GM23338 (cell line): ENCODE data around the gene PLEKHG2. TPM values are rescaled to one million over a fixed set of nuclear protein-coding genes. Genes with fewer than 3 reads are reported as not detected.

ENCODE experiments used
- ATAC-seq: fragments of 200-7000 bp; cut with Tn5 transposase; 3 replicates; pipeline ENCODE4 v1.9.1; 2020
- DNase-seq: peaks from one replicate; pipeline ENCODE4 v3.0.0-alpha.2; 2015; ENCODE audit warnings: low spot score
- H2AFZ ChIP-seq: fragments of 200-600 bp; sonication (generic); 2 replicates; pipeline ENCODE4 v1.8.0; 2016; ENCODE audit warnings: antibody characterized with exemption, mild to moderate bottlenecking, moderate library complexity
- H3F3A ChIP-seq: fragments of 200-600 bp; sonication (generic); replicated peaks from 2 replicates; pipeline ENCODE4 v1.8.0; 2017; ENCODE audit warnings: antibody characterized with exemption, mixed run types, low read depth
- H3K27ac ChIP-seq: fragments of 200-600 bp; sonication (generic); 2 replicates; pipeline ENCODE4 v1.6.1; 2016; ENCODE audit warnings: low read depth
- H3K27me3 ChIP-seq: fragments of 200-600 bp; sonication (generic); 2 replicates; pipeline ENCODE4 v1.8.0; 2016; ENCODE audit warnings: mild to moderate bottlenecking, mixed run types, moderate library complexity; ENCODE audit not compliant: insufficient read depth
- H3K36me3 ChIP-seq: fragments of 200-600 bp; sonication (generic); 2 replicates; pipeline ENCODE4 v1.8.0; 2016; ENCODE audit warnings: mild to moderate bottlenecking; ENCODE audit not compliant: insufficient read depth
- H3K4me1 ChIP-seq: fragments of 200-600 bp; sonication (generic); 2 replicates; pipeline ENCODE4 v1.8.0; 2016; ENCODE audit warnings: mild to moderate bottlenecking, moderate library complexity; ENCODE audit not compliant: insufficient read depth
- H3K4me2 ChIP-seq: fragments of 200-600 bp; sonication (generic); 2 replicates; pipeline ENCODE4 v1.7.1; 2017; ENCODE audit warnings: mixed run types
- H3K4me3 ChIP-seq: fragments of 200-600 bp; sonication (generic); 2 replicates; pipeline ENCODE4 v1.6.1; 2016; ENCODE audit warnings: mixed run types
- H3K79me2 ChIP-seq: fragments of 200-600 bp; sonication (generic); replicated peaks from 2 replicates; pipeline ENCODE4 v1.8.0; 2017; ENCODE audit warnings: mild to moderate bottlenecking; ENCODE audit not compliant: insufficient read depth
- H3K9me2 ChIP-seq: fragments of 200-600 bp; sonication (generic); 2 replicates; pipeline ENCODE4 v1.8.0; 2017; ENCODE audit not compliant: insufficient read depth
- H4K20me1 ChIP-seq: fragments of 200-600 bp; sonication (generic); replicated peaks from 2 replicates; pipeline ENCODE4 v1.8.0; 2017; ENCODE audit warnings: mild to moderate bottlenecking; ENCODE audit not compliant: insufficient read depth
- H3K27ac Mint-ChIP-seq: 2 replicates; pipeline ENCODE4 v1.8.0; 2020; ENCODE audit warnings: inconsistent platforms, mild to moderate bottlenecking, moderate library complexity, mixed read lengths
- H3K27me3 Mint-ChIP-seq: 3 replicates; pipeline ENCODE4 v1.8.0; 2022; ENCODE audit warnings: low read depth, mild to moderate bottlenecking, moderate library complexity, mixed read lengths, inconsistent platforms; ENCODE audit not compliant: insufficient read depth, poor library complexity
- H3K36me3 Mint-ChIP-seq: 3 replicates; pipeline ENCODE4 v1.8.0; 2021; ENCODE audit warnings: low read depth, mild to moderate bottlenecking, inconsistent platforms, moderate library complexity, mixed read lengths
- H3K4me1 Mint-ChIP-seq: 3 replicates; pipeline ENCODE4 v1.8.0; 2020; ENCODE audit warnings: mild to moderate bottlenecking, inconsistent platforms, mixed read lengths
- H3K4me3 Mint-ChIP-seq: 3 replicates; pipeline ENCODE4 v1.8.0; 2021; ENCODE audit warnings: moderate library complexity, mild to moderate bottlenecking, inconsistent platforms, mixed read lengths
- H3K9me3 Mint-ChIP-seq: 3 replicates; pipeline ENCODE4 v1.8.0; 2020; ENCODE audit warnings: moderate library complexity, mild to moderate bottlenecking, inconsistent platforms, mixed read lengths
- CREB1 ChIP-seq: fragments of 250-450 bp; sonication (Bioruptor Pico); IDR thresholded peaks from 2 replicates; pipeline ENCODE4 v1.5.0; 2020; ENCODE audit warnings: low read depth, mild to moderate bottlenecking, moderate library complexity
- EZH2phosphoT487 ChIP-seq: fragments of 200-600 bp; sonication (generic); IDR thresholded peaks from one replicate; pipeline ENCODE4 v1.8.1; 2018; ENCODE audit warnings: antibody characterized with exemption; ENCODE audit not compliant: unreplicated experiment
- NANOG ChIP-seq: IDR thresholded peaks from 2 replicates; pipeline ENCODE4 v1.6.1; 2016; ENCODE audit warnings: antibody characterized with exemption, borderline replicate concordance
- POLR2AphosphoS5 ChIP-seq: IDR thresholded peaks from 2 replicates; pipeline ENCODE4 v1.6.1; 2016; ENCODE audit warnings: antibody characterized with exemption, low read depth
- STAT1 ChIP-seq: IDR thresholded peaks from one replicate; pipeline ENCODE4 v1.6.1; 2016; ENCODE audit warnings: antibody characterized with exemption; ENCODE audit not compliant: unreplicated experiment
- ZNF331 ChIP-seq: fragments of 250-450 bp; sonication (Bioruptor Pico); IDR thresholded peaks from 2 replicates; pipeline ENCODE4 v1.5.0; 2020; ENCODE audit warnings: low read depth, mild to moderate bottlenecking, moderate library complexity
- ZNF462 ChIP-seq: fragments of 250-450 bp; sonication (Bioruptor Pico); IDR thresholded peaks from 2 replicates; pipeline ENCODE4 v1.5.0; 2020; ENCODE audit warnings: mild to moderate bottlenecking, moderate library complexity
- polyA plus RNA-seq: library from polyadenylated mRNA; unstranded; fragments of >200 nt; fragmentation: Nextera tagmentation; extraction: Ambion mirVana; gene quantifications from 2 replicates; pipeline ENCODE4 v1.2.1, GENCODE V29; 2016
- total RNA-seq: library from RNA; depleted of rRNA; stranded (reverse); fragments of >200 nt; shearing (Covaris generic); gene quantifications from 2 replicates; pipeline ENCODE4 v1.2.3, GENCODE V29; 2014
- TF ChIP-seq, protein P1 (sequence below), 2 experiments: fragments of 200-600 bp in 1 of 2; sonication (generic) in 1 of 2; conservative IDR thresholded peaks; 2 replicates each; pipeline versions ENCODE4 v1.5.1 to v1.6.1; 2016 to 2017; ENCODE audit warnings: antibody characterized with exemption in 2 of 2, low read depth in 2 of 2, mild to moderate bottlenecking in 2 of 2, moderate library complexity in 1 of 2

Gene PLEKHG2
- total and polyA plus RNA-seq, 2 experiments from 2014 or later: 15.5 to 41.3 TPM

- no peak for TF ChIP-seq ZNF462
- no peak for TF ChIP-seq NANOG
- TF ChIP-seq, protein P1, sequence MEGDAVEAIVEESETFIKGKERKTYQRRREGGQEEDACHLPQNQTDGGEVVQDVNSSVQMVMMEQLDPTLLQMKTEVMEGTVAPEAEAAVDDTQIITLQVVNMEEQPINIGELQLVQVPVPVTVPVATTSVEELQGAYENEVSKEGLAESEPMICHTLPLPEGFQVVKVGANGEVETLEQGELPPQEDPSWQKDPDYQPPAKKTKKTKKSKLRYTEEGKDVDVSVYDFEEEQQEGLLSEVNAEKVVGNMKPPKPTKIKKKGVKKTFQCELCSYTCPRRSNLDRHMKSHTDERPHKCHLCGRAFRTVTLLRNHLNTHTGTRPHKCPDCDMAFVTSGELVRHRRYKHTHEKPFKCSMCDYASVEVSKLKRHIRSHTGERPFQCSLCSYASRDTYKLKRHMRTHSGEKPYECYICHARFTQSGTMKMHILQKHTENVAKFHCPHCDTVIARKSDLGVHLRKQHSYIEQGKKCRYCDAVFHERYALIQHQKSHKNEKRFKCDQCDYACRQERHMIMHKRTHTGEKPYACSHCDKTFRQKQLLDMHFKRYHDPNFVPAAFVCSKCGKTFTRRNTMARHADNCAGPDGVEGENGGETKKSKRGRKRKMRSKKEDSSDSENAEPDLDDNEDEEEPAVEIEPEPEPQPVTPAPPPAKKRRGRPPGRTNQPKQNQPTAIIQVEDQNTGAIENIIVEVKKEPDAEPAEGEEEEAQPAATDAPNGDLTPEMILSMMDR (conservative IDR thresholded peaks at IDR 0.05; ENCODE audit: low read depth in 2 of 2): no peak
- TF ChIP-seq CREB1: no peak
- TF ChIP-seq STAT1: no peak
Observed at GRCh38 chr19:39410831-39411080, 1.7 kb upstream of the PLEKHG2 start (continued).

GRCh38 chr19:39411081-39411831 is 1.2 kb upstream of the PLEKHG2 start:
- H3K4me3 Mint-ChIP-seq: peak overlapping the region; percentile 94
- DNase-seq (no peak), ATAC-seq (no peak)
- Histone ChIP-seq H3K27ac (peak overlapping the region; percentile 93), H3K4me3 (peak overlapping the region; percentile 99), H4K20me1 (peaks cover 18% of the 10 kb centered on the region; the same call in 1 of the 2 replicates), H3F3A (peaks cover 36% of the 10 kb centered on the region), H3K4me2 (peak overlapping the region; percentile 91), H3K36me3 (no peaks in the 10 kb centered on the region), H3K4me1 (peaks cover 42% of the 10 kb centered on the region), H3K79me2 (peaks cover 38% of the 10 kb centered on the region), H3K27me3 (no peaks in the 10 kb centered on the region), H2AFZ (no peak overlapping the region), H3K9me2 (no peaks in the 10 kb centered on the region)
- peaks cover 49% of the 10 kb centered on the region for H3K4me1 Mint-ChIP-seq
- H3K36me3 Mint-ChIP-seq: peaks cover 32% of the 10 kb centered on the region
- H3K27me3 Mint-ChIP-seq: peaks cover 45% of the 10 kb centered on the region
- peak overlapping the region; percentile 96 for H3K27ac Mint-ChIP-seq
- H3K9me3 Mint-ChIP-seq: peaks cover 4% of the 10 kb centered on the region; the same call in 2 of the 3 replicates
- TF ChIP-seq NANOG: no peak
- no peak for TF ChIP-seq STAT1
- no peak for TF ChIP-seq EZH2phosphoT487
- TF ChIP-seq, protein P1 (conservative IDR thresholded peaks at IDR 0.05; ENCODE audit: low read depth in 2 of 2): no peak
- no peak for TF ChIP-seq ZNF331 (CRISPR knock-in tag)
- no peak for TF ChIP-seq CREB1
- TF ChIP-seq POLR2AphosphoS5: no peak
